NCI-H187 (cell line): ENCODE results near the gene ZNF366.

ENCODE experiments used
- DNase-seq, 2 experiments: peaks; one replicate each; lab custom pipeline; 2025; lab: John Stamatoyannopoulos, UW

The ZNF366 gene

GRCh38 chr5:72507231-72507906 is at the start of gene ZNF366:
Gene ZNF366, minus strand, starts transcription at chr5:72507410. Its CDS starts 45,914 bp downstream, at chr5:72461496.
- no peak for DNase-seq

GRCh38 chr5:72556351-72557166 is 49.3 kb upstream of the ZNF366 start:
- DNase-seq, result no peak

DNA sequence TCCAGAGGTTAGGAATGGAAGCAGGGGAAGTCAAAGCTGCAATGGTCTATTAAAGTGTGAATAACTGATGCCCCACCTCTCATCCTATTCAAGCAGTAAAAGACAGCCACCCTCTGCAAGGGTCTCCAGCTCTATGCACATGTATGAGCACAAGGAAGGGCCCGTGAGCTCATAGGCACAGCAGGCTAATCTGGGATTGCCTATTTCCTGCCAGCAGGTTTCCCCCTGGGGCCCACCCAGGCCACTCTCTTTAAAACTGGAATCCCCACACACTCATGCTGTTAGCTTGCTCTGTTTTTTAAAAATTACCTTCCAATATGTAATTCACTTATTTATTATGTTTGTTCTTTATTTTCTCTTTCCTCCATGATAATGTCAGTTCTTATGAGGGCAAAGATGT is 48.7 kb upstream of the ZNF366 start:
- no peak for DNase-seq

- DNase-seq, result no peak
Observed at GRCh38 chr5:72554897-72555296, 47.7 kb upstream of the ZNF366 start.

- no peak for DNase-seq
Observed at GRCh38 chr5:72552041-72552557, 44.9 kb upstream of the ZNF366 start.

GRCh38 chr5:72550595-72550994 is 43.4 kb upstream of the ZNF366 start:
- no peak for DNase-seq

DNA sequence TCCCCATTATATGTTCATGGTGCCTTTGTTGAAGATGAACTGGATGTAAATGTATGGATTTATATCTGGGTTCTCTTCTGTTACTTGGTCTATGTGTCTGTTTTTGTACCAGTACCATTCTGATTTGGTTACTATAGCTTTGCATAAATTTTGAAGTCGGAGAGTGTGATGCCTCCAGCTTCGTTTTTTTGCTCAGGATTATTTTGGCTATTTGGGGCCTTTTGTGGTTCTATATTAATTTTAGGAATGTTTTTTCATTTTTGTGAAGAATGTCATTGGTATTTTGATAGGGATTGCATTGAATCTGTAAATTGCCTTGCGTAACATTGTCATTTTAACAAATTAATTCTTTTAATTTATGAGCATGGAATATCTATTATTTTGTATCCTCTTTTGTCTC is 36.6 kb upstream of the ZNF366 start:
- DNase-seq, result no peak

DNA sequence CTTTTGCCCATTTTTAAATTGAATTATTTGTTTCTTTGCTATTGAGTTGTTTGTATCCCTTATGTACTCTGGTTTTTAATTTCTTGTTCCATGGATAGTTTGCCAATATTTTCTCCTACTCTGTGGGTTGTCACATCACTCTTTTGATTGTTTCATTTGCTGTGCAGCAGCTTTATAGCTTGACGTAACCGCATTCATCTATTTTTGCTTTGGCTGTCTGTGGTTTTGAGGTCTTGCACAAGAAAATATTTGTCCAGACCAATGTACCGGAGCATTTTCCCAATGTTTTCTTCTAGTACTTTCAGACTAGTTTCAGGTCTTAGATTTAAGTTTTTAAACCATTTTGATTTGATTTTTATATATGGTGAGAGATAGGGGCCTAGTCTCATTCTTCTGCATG is 36.2 kb upstream of the ZNF366 start:
- DNase-seq, result no peak

- DNase-seq, result no peak
Observed at GRCh38 chr5:72542695-72543094, 35.5 kb upstream of the ZNF366 start.

GRCh38 chr5:72541501-72542225 is 34.5 kb upstream of the ZNF366 start:
- DNase-seq, result no peak

GRCh38 chr5:72540759-72541438 is 33.7 kb upstream of the ZNF366 start:
- DNase-seq, result no peak

GRCh38 chr5:72539726-72540125 is 32.5 kb upstream of the ZNF366 start:
- DNase-seq, result no peak

GRCh38 chr5:72539038-72539437 is 31.8 kb upstream of the ZNF366 start:
- no peak for DNase-seq

GRCh38 chr5:72537166-72537565 is 30.0 kb upstream of the ZNF366 start:
- no peak for DNase-seq

DNA sequence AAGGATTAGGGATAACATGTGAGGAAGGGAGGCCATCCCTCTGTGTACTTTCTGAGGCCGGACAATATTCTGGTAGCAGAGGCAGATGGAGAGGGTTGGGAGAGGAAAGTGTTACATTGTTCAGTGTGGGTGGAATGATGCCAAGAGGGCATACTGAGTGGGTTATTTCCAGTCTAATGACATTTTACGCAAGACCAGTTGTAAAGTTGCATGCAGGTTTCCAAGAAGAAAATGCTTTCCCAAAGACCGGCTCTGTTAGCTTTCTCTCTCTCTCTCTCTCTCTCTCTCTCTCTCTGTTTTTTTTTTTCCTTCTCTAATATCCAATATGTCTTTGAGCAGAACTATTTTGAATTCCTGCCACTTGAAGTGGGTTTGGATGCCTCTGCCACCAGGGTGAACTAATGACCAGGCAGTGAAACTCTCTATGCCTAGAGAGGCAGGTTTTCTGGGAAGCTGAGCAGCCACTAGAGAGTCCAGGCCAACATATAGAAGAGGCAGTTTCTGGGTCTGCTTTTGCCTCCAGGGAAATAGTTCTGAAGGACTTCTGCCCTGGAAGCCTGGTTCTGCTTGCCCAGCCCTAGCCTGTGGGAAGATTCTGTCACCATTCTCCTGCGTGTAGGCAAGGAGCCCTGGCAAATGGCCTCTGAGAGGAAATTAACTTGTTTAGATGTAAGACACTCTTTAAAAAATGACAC is 24.4 kb upstream of the ZNF366 start:
- DNase-seq, result no peak

DNA sequence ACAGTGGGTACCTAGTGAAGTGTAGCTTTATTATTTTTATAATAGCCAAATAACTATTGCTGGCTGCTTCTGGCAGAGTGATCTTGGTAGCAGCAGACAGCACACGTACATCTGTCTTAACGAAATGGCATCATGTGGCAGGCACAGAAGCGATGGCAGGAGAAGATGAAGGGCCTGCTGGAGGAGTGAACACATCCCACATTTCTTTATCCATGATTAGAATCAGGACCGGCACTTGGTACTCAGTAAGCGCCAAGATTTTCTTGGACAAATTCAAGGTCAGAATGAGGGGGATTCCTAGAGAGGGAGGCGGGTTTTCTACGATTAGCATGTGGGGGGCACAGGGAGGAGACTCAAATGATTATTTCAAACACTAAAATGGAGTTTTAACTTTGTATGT is 23.0 kb upstream of the ZNF366 start:
- no peak for DNase-seq

DNA sequence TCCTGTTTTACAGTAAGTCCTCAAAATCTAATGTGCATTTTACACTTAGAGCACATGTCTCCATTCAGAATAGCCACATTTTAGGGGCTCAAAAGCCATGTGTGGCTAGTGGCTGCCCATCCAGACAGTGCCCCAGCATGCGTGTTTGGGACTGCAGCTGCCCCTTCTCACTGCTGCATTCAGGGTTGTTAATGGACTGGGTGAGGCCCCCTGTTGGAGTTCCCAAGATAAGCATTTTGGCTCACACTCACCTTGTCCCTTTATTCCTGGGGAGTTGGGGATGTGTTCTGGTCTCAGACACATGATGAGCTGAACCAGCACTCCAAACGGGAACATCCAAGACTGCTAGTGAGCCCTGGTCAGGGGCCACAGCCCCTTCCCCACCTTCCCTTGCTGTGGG is 22.2 kb upstream of the ZNF366 start:
- no peak for DNase-seq

- DNase-seq, result no peak
Observed at GRCh38 chr5:72525816-72526215, 18.6 kb upstream of the ZNF366 start.

GRCh38 chr5:72523960-72524582 is 16.9 kb upstream of the ZNF366 start:
- DNase-seq, result no peak

DNA sequence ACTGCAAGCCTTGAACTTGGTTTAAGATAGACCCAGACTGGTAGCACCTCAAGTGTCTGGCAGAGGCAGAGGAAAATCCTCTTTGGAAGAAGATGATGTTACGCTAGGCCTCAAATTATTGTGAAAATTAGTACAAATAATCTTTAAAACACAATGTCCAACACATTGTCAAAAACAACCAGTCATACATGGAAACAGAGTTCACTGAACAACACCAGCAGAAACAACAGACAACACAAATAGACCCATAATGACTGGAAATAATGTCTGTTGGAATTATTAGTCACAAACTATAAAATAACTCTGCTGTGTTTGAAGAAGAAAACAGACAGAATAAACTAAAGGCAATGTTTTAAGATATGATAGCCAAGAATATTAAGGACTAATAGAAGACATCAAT is 15.4 kb upstream of the ZNF366 start:
- no peak for DNase-seq

DNA sequence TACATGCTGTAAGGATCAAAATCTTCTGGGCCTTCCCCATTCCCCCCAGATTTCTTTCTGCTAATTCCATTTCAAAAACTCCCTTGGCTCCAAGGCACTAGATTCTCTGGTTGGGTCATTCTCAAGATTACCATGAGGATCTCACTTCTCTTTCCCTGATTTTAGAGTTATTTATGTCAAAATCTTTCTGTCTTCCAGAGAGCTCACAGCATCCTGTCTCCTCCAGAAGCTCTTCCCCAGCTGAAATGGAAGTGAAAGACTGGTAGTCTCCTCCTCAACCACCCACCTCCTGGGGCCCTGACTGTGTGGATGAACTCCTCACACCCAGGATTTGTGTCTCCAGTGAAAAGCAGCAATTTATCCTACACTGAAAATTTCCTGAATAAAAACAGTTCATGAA is 11.9 kb upstream of the ZNF366 start:
- no peak for DNase-seq
